Measurements from ENCODE around the gene RAB11FIP4. TPM values are rescaled to one million over a fixed set of nuclear protein-coding genes. Genes with fewer than 3 reads are reported as not detected.

RAB11FIP4 gene
- total and polyA plus RNA-seq, 2 of the 8 experiments (the other 6 are each of a cell fraction or from before 2014, with no cell fraction given): 21.7 to 53.2 TPM

- CTCF ChIA-PET (ENCODE audit: partially characterized antibody): interaction anchor here (0.6 to 2.3 kb wide), 4 partner anchors 9 to 96 kb away, joined by 4 to 9 read pairs (median 6); no protein-coding TSS in a partner anchor
- no peak overlapping the region for H3K4me3 ChIP-seq (ENCODE audit: extremely low read depth in 1 of 4, insufficient read depth in 2 of 4, low read depth in 3 of 4, low read length in 4 of 4)
Observed at GRCh38 chr17:31428512-31428911, 37.0 kb downstream of the RAB11FIP4 start.

More at GRCh38 chr17:31428512-31428911, 37.0 kb downstream of the RAB11FIP4 start:
- Histone ChIP-seq H4K20me1 (replicated peaks in 1 of 2; ENCODE audit: control insufficient read depth in 1 of 2, insufficient read depth in 2 of 2, low read length in 2 of 2) (no peaks in the 10 kb centered on the region), H4K8ac (ENCODE audit: extremely low read depth, insufficient read depth, low read length) (no peak overlapping the region), H3K9ac (replicated peaks in 1 of 4; ENCODE audit: extremely low read depth in 1 of 4, low read depth in 3 of 4, low read length in 3 of 4) (no peak overlapping the region), H3K27me3 (replicated peaks in 1 of 4; ENCODE audit: control insufficient read depth in 3 of 4, extremely low read depth in 1 of 4, insufficient read depth in 3 of 4, low read length in 3 of 4) (no peaks in the 10 kb centered on the region), H4K91ac (replicated peaks; ENCODE audit: insufficient read length, low read length) (no peak overlapping the region), H3K4ac (replicated peaks; ENCODE audit: insufficient read length, low read depth, low read length) (no peak overlapping the region), H3K23me2 (ENCODE audit: low read depth, low read length) (no peaks in the 10 kb centered on the region), H3K23ac (ENCODE audit: insufficient read length) (no peak overlapping the region), H3K4me1 (replicated peaks in 1 of 4; ENCODE audit: control insufficient read depth in 3 of 4, insufficient read depth in 4 of 4, low read length in 3 of 4) (peaks cover 3 to 16% (median 11%) of the 10 kb centered on the region in 4 experiments), H2AFZ (ENCODE audit: low read length) (no peak overlapping the region), H2AK5ac (ENCODE audit: low read depth, low read length) (no peak overlapping the region), H3K4me2 (ENCODE audit: insufficient read depth in 1 of 2, low read depth in 2 of 2, low read length in 2 of 2) (no peak overlapping the region), H2BK15ac (ENCODE audit: low read length) (no peak overlapping the region), H2BK12ac (ENCODE audit: low read depth, low read length) (no peak overlapping the region), H4K5ac (ENCODE audit: insufficient read length, low read depth, low read length) (no peak overlapping the region), H2BK120ac (replicated peaks; ENCODE audit: low read depth, low read length) (no peak overlapping the region), H3K36me3 (ENCODE audit: control insufficient read depth in 2 of 4, insufficient read depth in 4 of 4, low read length in 3 of 4) (no peaks in the 10 kb centered on the region), H3K79me1 (ENCODE audit: low read depth, low read length) (no peaks in the 10 kb centered on the region), H3K27ac (ENCODE audit: low read depth, low read length) (no peak overlapping the region), H3K9me3 (ENCODE audit: insufficient read depth in 2 of 2, low read depth in 1 of 2, low read length in 1 of 2) (no peaks in the 10 kb centered on the region), H2BK20ac (ENCODE audit: low read length) (no peak overlapping the region), H3K14ac (ENCODE audit: insufficient read length) (no peak overlapping the region), H2BK5ac (ENCODE audit: low read depth, low read length) (peak overlapping the region; percentile 24; the same call in 1 of the 2 replicates), H3K18ac (ENCODE audit: extremely low read depth, low read length) (no peak overlapping the region), H3K79me2 (ENCODE audit: control insufficient read depth in 1 of 2, insufficient read depth in 2 of 2, low read length in 2 of 2) (no peaks in the 10 kb centered on the region), H3K56ac (replicated peaks; ENCODE audit: insufficient read length, low read depth, low read length) (no peak overlapping the region)
- FAIRE-seq: no peak
- WGBS, 2 experiments (ENCODE audit: extremely low coverage in 1 of 2, insufficient coverage in 1 of 2, insufficient read length in 1 of 2, insufficient replicate concordance in 2 of 2, low coverage in 1 of 2, low lambda C conversion rate in 2 of 2, missing lambda C conversion rate in 1 of 2): 92% methylated on average over 4 of the region's 4 CpGs; no CpG with 5 or more reads in 1 of the 2 experiments
- no peak for DNase-seq (ENCODE audit: low read depth in 1 of 2, low spot score in 2 of 2)
- TF ChIP-seq SUZ12 (IDR thresholded peaks at IDR 0.05; ENCODE audit: low read length) (no peak), JUN (IDR thresholded peaks at IDR 0.05; ENCODE audit: low read depth, low read length) (no peak), POLR2AphosphoS5 (IDR thresholded peaks at IDR 0.05; ENCODE audit: low read depth, low read length) (no peak), KDM4A (IDR thresholded peaks at IDR 0.05; ENCODE audit: low read depth, low read length, severe bottlenecking) (no peak), POLR2A (IDR thresholded peaks at IDR 0.05; ENCODE audit: control extremely low read depth in 1 of 2, low read depth in 2 of 2, low read length in 2 of 2) (no peak), HDAC2 (IDR thresholded peaks at IDR 0.05; ENCODE audit: borderline replicate concordance in 1 of 2, low read depth in 2 of 2, low read length in 2 of 2) (no peak), RBBP5 (IDR thresholded peaks at IDR 0.05; ENCODE audit: borderline replicate concordance, low read depth, low read length) (no peak), KDM5A (IDR thresholded peaks at IDR 0.05; ENCODE audit: low read length) (no peak), RXRA (IDR thresholded peaks at IDR 0.05; ENCODE audit: insufficient read depth, low read depth, low read length) (no peak), NRF1 (IDR thresholded peaks at IDR 0.05; ENCODE audit: low read depth, low read length) (no peak), CREB1 (IDR thresholded peaks at IDR 0.05) (no peak), BRCA1 (IDR thresholded peaks at IDR 0.05; ENCODE audit: low read depth, low read length) (no peak), CEBPB (IDR thresholded peaks at IDR 0.05; ENCODE audit: low read depth, low read length) (no peak), SIN3A (conservative IDR thresholded peaks at IDR 0.05 in 1 of 2, IDR thresholded peaks at IDR 0.05 in 1 of 2; ENCODE audit: low read depth in 1 of 2, low read length in 2 of 2) (no peak)
- TF ChIP-seq, protein P1, sequence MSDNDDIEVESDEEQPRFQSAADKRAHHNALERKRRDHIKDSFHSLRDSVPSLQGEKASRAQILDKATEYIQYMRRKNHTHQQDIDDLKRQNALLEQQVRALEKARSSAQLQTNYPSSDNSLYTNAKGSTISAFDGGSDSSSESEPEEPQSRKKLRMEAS (IDR thresholded peaks at IDR 0.05): no peak
- POLR2A ChIA-PET (ENCODE audit: partially characterized antibody): no interaction called here
